Left ventricle myocardium superior (tissue), 1 donor: ENCODE measurements around the gene ABHD16A. TPM values are rescaled to one million over a fixed set of nuclear protein-coding genes. Genes with fewer than 3 reads are reported as not detected.
A peak's percentile ranks its signal among the peaks of the same experiment; 100 is the strongest.

Experiments used
- ATAC-seq: fragments of 200-7000 bp; cut with Tn5 transposase; one replicate; pipeline ENCODE4 v1.9.1; 2020; ENCODE audit warnings: mild to moderate bottlenecking, moderate library complexity
- DNase-seq: peaks from one replicate; pipeline ENCODE4 v3.0.0-alpha.2; 2020
- intact Hi-C: fragments of 100-400 bp; cut with micrococcal nuclease; formaldehyde crosslinking; loops from one replicate; pipeline ENCODE4 v1.11.0; 2022
- total RNA-seq: library from RNA; stranded (reverse); fragmentation: NEBNext Ultra II Directional; extraction: Animal tissue kit (Norgen Biotek cat#: 25700); gene quantifications from one replicate; pipeline ENCODE4 v1.2.1, GENCODE V29; 2021
- donor health status: DM: no; HTN: yes; CAD: no; lungs with severe emphysema.

Gene ABHD16A
- total RNA-seq, 1 donor from 2014 or later: 29.0 TPM

GRCh38 chr6:31734247-31734820, 31.2 kb upstream of the ABHD16A start:
- intact Hi-C loops: no loop called here
- DNase-seq (no peak), ATAC-seq (no peak)

DNA sequence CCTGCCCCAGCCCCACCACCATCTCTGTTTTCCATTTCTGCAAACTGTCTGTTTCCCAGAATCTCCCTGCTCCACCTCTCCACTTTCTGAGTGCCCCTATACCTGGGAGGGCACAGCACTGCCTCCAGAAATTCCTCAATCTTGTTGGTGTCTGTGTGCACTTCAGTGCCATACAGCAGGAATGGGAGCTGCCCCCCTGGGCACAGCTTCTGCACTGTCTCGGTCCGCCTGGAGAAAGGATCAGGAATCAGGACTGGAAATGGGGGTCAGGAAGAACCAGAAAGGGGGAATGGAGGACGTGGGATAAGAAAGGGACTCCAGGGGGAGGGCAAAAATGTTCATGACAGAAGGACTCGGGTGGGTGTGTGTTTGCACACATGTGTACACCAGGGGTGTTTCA, 30.6 kb upstream of the ABHD16A start:
- ATAC-seq: no peak
- no peak for DNase-seq
- intact Hi-C loops: no loop called here

DNA sequence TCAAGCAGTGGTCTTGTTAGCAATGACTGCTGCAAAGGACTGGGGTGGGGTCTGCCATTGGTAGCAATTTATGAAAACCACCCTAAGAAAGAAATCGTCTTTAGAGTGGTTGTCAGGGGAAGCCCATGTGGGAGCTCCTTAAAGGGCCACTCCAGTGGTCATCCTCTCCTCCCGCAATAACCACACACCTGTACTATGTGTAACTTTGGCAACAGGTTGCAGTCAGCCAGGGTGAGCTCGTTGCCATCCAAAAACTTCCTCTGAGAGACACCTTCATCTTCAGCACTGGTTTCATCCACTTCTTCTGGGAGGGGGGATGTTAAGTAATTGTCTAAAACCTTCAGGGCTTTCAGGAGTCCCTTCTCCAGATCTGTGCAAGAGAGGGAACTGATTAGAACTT, 28.9 kb upstream of the ABHD16A start:
- no peak for DNase-seq
- intact Hi-C loops: no loop called here
- ATAC-seq: no peak

DNA sequence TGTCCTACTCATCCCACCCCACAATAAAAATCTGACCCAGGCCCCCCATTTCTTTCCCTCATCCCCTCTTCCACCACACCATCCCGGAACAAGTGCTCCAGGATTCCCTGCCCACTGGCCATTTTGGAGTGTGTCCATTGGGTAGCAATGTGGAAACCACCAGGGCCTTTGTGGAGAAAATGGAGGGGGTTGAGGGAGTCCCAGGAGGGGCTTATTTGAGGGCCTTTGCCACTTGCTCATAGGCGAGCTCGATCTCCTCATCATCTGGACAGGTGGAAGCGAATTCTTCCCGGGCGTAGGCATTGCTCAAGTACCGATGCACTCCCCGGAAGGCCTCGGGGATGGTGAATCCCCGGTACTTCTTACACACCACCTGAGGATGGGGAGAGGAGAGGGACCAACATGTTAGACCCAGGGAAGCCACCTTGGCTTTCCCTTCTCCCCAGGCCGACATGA, 27.5 kb upstream of the ABHD16A start:
- DNase-seq: no peak
- intact Hi-C loops: no loop called here
- ATAC-seq: no peak

DNA sequence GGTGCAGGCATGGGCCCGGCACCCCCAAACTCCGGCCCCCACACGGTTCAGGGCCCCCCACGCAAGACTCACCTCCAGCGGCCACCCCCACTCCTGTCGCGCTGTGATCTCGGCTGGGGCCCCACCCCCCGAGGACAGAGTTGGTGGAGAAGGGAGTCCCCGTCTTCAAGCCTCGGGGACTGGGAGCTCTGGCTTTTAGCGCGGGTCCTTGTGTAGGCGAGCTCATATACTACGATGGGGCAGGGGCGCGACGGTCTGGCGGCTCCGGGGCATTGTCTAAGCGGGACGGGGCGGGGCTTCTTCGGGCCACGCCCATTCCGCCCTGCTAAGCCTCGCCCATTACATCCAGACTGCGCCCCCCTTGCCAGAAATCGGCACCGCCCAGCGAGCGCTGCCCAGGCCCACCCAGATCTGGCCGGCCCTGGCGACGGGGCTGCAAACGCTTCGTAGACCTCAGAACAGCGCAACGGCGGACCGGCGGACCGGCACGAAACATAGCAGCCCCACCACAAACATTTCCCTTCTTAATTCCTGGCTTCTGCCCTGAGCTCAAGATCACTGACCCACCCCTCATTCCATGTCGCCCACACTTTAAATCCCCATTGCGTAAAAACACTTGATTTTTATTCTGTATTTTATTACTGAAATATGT, 27.0 kb upstream of the ABHD16A start:
- DNase-seq: peak; percentile 96
- peak; percentile 86 for ATAC-seq
- intact Hi-C loops: no loop called here

DNA sequence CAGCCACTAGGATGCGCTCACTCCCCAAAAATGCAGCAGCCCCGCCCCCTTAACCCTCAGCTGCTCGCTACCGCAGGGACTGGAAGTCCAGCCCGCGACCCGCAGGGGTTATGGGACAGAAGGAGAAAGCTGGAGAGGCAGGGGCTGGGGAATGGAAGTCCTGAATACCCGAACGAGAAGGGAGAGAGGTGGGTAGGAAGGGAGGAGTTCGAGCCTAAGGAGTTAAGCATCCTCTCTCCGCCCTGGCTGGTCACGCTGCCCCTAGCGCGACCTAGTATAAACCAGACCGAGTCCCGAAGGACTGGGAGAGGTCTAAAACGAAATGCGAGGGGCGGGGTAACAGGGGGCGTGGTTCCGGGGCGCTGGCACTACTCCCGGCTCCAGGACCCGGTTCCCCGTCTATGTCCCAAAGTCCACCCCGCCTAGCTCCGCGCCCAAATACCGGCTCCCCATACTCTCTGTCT, 26.4 kb upstream of the ABHD16A start:
- DNase-seq: peak; percentile 95
- ATAC-seq: peak; percentile 88
- intact Hi-C loops: no loop called here

GRCh38 chr6:31728767-31729514, 25.8 kb upstream of the ABHD16A start, which contains the start of gene DDAH2:
TSS of gene DDAH2 (minus strand) at chr6:31729299. CDS start at chr6:31729161, 138 bp downstream.
- intact Hi-C loops: no loop called here
- ATAC-seq: peak; percentile 47
- peak; percentile 45 for DNase-seq

DNA sequence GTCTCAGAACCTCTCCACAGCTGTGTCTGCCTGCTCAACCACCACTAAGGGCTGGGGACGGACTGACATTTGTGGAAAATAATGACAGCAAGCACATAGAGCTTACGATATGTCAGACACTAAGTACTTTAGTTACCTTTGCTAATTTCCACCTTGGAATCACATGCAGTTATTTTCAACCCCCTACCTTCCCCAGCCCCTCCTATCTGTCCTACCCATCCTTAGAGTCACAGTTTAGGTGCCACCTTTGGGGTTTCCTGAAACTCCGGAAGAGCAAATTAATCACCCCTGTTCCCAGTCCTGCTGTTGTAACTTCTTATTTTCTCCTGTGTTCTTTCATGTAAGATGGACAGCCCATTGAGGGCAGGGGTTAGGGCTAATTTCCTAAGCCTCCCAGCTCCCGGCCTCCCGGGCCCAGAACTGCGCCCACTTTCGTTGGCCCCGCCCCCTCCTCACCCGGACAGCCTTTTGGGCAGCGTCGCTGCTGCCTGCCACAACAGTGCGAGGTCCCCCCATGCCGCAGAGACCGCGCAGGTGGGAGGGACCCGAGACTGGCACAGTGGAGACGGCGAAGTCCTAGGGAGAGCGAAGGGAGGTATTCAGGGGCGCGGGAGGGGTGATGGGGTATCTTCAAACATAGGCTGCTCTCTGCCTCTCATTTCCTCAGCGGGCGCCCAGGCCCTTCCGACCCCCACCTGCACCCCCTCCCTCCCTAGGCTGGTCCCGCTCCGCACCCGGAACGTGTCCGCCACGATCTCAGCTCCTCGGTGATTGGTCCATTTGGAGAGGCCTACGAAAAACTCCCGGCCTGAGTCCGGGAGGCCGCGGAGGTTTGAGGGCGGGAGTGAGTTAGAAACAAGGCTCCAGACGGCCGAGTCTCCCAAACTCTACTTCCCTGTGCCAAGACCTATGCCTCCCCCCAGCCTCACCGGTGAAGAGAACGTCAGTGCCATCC, 24.9 kb upstream of the ABHD16A start:
- DNase-seq (no peak), ATAC-seq (no peak)
- intact Hi-C loops: no loop called here

GRCh38 chr6:31727034-31727716, 24.1 kb upstream of the ABHD16A start:
- DNase-seq (no peak), ATAC-seq (no peak)
- intact Hi-C loops: no loop called here

GRCh38 chr6:31725502-31726350, 22.6 kb upstream of the ABHD16A start:
- ATAC-seq (no peak), DNase-seq (no peak)
- intact Hi-C loops: no loop called here

GRCh38 chr6:31723980-31724691, 21.0 kb upstream of the ABHD16A start:
- DNase-seq (no peak), ATAC-seq (peak; percentile 7)
- intact Hi-C loops: no loop called here

- DNase-seq (no peak), ATAC-seq (no peak)
- intact Hi-C loops: no loop called here
Observed at GRCh38 chr6:31723245-31723979, 20.3 kb upstream of the ABHD16A start, which contains the start of gene MPIG6B. TSS of gene MPIG6B (plus strand) at chr6:31723373. CDS start at chr6:31723384, 11 bp downstream.

DNA sequence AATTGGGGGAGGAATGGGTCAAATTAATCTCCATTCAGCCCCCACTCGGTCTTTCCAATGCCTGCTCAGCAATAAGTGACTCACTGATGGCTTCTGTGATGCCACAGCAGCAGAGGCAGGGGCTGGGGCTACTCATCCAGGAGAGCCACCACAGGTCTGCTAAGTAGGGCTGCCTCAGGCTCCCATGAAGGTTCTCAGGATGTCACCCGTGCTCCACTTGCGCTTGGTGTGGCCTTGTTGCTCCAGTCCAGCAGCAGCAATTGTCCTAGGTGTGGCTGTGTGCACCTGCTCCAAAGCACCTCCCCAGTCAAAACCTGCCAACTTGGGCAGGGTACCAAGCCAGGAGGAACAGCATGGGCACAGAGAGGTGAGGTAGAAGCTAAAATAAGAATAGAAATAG, 19.0 kb upstream of the ABHD16A start:
- intact Hi-C loops: no loop called here
- DNase-seq (no peak), ATAC-seq (no peak)

GRCh38 chr6:31721351-31722020, 18.4 kb upstream of the ABHD16A start, which contains the start of gene LY6G6C:
TSS of gene LY6G6C (minus strand) at chr6:31721746. CDS start at chr6:31721679, 67 bp downstream.
- ATAC-seq: no peak
- intact Hi-C loops: no loop called here

DNA sequence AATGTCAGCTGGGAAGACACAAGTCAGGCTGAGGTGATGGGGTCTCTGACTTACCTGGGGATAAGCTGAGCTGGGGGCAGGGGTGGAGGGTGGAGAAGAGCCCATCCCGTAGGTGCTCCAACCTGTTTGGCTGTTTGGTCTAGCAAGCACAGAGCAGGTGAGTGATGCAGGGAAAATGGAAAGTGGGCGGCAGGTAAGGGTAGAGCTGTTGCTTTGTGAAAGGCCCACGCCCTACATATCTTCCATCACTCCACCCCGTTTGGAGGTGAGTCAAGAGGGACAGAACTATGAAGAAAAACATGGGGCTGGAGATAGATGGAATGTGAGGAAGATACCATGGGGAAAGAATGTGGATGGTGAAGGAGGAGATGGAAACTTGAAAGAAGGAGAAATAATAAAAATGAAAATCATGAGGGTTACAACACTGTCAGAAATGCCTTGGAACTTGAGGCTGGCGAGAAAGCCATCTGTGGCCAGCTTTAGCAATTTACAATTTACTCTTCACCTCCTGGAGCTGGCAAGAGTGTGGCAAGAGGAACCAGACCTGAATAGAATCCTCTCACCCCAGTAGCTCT, 17.2 kb upstream of the ABHD16A start:
- intact Hi-C loops: no loop called here
- DNase-seq: no peak
- ATAC-seq: no peak

More at GRCh38 chr6:31721351-31722020, 18.4 kb upstream of the ABHD16A start, which contains the start of gene LY6G6C:
- DNase-seq: no peak
